WTC11 (cell line): ENCODE measurements around the gene TIMD4. TPM values are rescaled to one million over a fixed set of nuclear protein-coding genes. Genes with fewer than 3 reads are reported as not detected.

Experiments used
- ATAC-seq: fragments of 200-7000 bp; cut with Tn5 transposase; 2 replicates; pipeline ENCODE4 v1.10.0; 2021; ENCODE audit warnings: mild to moderate bottlenecking, moderate library complexity
- CTCF ChIA-PET: fragments of 300-600 bp; sonication (Branson Sonifier 250); formaldehyde crosslinking; loops from one replicate; lab custom pipeline; 2021; ENCODE audit warnings: antibody characterized with exemption; lab: Charles Lee
- POLR2A ChIA-PET: fragments of 350-600 bp; sonication (Branson Sonifier 250); formaldehyde crosslinking; loops from one replicate; lab custom pipeline; 2021; ENCODE audit warnings: antibody characterized with exemption; lab: Charles Lee
- DNase-seq: peaks from one replicate; pipeline ENCODE4 v3.0.0; 2021; ENCODE audit warnings: low spot score
- H3K27ac Mint-ChIP-seq: 2 replicates; pipeline ENCODE4 v1.8.0; 2021; ENCODE audit warnings: mixed read lengths
- H3K27me3 Mint-ChIP-seq: 2 replicates; pipeline ENCODE4 v1.8.0; 2021; ENCODE audit warnings: low read depth, mild to moderate bottlenecking, moderate library complexity, mixed read lengths
- H3K36me3 Mint-ChIP-seq: 2 replicates; pipeline ENCODE4 v1.8.0; 2021; ENCODE audit warnings: mixed read lengths
- H3K4me1 Mint-ChIP-seq: 2 replicates; pipeline ENCODE4 v1.8.0; 2022; ENCODE audit warnings: mixed read lengths
- H3K4me3 Mint-ChIP-seq: 2 replicates; pipeline ENCODE4 v1.8.0; 2021; ENCODE audit warnings: mild to moderate bottlenecking, moderate library complexity, mixed read lengths
- H3K9me3 Mint-ChIP-seq: 2 replicates; pipeline ENCODE4 v1.8.0; 2021; ENCODE audit warnings: mixed read lengths
- ESRRA ChIP-seq: sonication (generic); formaldehyde crosslinking; IDR thresholded peaks from 2 replicates; pipeline ENCODE4 v1.8.1; 2022; ENCODE audit warnings: mild to moderate bottlenecking, missing genetic modification reagents, borderline replicate concordance
- GTF2I ChIP-seq: fragments of 250-450 bp; sonication (Bioruptor Pico); conservative IDR thresholded peaks from 2 replicates; pipeline ENCODE4 v1.4.0; 2021; ENCODE audit warnings: mild to moderate bottlenecking
- HMGXB4 ChIP-seq: sonication (generic); formaldehyde crosslinking; IDR thresholded peaks from 2 replicates; pipeline ENCODE4 v1.8.1; 2023; ENCODE audit warnings: mild to moderate bottlenecking, moderate library complexity, missing genetic modification reagents
- JUN ChIP-seq: sonication (generic); formaldehyde crosslinking; IDR thresholded peaks from 2 replicates; pipeline ENCODE4 v1.8.0; 2023; ENCODE audit warnings: mild to moderate bottlenecking, missing genetic modification reagents
- STAT6 ChIP-seq: sonication (generic); formaldehyde crosslinking; conservative IDR thresholded peaks from 2 replicates; pipeline ENCODE4 v1.8.1; 2023; ENCODE audit warnings: mild to moderate bottlenecking, low read depth, missing genetic modification reagents, moderate library complexity
- ZNF425 ChIP-seq: fragments of 250-450 bp; sonication (Bioruptor Pico); conservative IDR thresholded peaks from 2 replicates; pipeline ENCODE4 v1.9.0; 2021; ENCODE audit warnings: mild to moderate bottlenecking
- ZNF532 ChIP-seq: fragments of 250-450 bp; sonication (Bioruptor Pico); IDR thresholded peaks from 2 replicates; pipeline ENCODE4 v1.9.0; 2021; ENCODE audit warnings: mild to moderate bottlenecking, borderline replicate concordance
- total RNA-seq: library from RNA; stranded (reverse); gene quantifications from 3 replicates; pipeline ENCODE4 v1.2.3, GENCODE V29; 2021
- TF ChIP-seq, protein P1 (sequence below): fragments of 200-600 bp; IDR thresholded peaks from 2 replicates; pipeline ENCODE4 v1.8.0; 2022; ENCODE audit warnings: antibody characterized with exemption
- TF ChIP-seq, protein P2 (sequence below): sonication (generic); formaldehyde crosslinking; IDR thresholded peaks from 2 replicates; pipeline ENCODE4 v1.8.1; 2022; ENCODE audit warnings: mild to moderate bottlenecking, missing genetic modification reagents, moderate library complexity, borderline replicate concordance
- TF ChIP-seq, protein P3 (sequence below): sonication (generic); formaldehyde crosslinking; IDR thresholded peaks from 2 replicates; pipeline ENCODE4 v1.8.0; 2023; ENCODE audit warnings: mild to moderate bottlenecking, missing genetic modification reagents

Gene TIMD4
- total RNA-seq, 1 experiment from 2014 or later, result 0.13 TPM

DNA sequence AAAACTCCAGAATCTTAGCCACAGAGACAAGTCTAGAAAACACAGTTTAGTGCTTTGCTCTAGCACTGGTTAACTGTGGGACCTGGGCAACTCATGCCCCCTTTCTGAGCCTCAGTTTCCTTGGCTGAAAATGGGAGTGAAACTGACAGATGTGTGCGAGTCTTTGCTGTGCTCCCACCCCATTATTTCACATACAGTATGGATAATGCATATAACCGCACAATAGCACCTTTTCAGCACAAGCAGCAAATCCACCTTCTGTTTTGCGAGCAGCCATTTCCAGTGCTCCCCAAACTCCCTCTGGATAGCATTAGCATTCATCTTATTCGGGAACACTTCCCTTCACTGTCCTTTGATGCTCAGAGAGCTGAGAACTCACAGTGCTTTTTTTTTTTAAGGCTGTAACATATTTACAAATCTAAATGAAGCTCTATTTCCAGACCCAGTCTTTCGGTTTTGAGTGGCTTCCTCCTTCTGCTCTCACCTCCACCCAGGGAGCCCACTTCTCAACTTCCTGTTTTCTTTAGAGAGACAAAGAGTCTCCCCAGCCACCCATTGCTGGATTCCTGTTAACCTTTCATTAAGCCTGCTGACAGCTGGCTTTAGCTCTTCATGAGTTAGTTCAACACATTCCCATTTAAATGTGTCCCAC lies 49.2 kb downstream of the TIMD4 start (continued):
- TF ChIP-seq ZNF425 (CRISPR knock-in tag) (no peak), ZNF532 (CRISPR knock-in tag) (peak; percentile 92; the same call in 1 of the 2 replicates)
- TF ChIP-seq, protein P1, sequence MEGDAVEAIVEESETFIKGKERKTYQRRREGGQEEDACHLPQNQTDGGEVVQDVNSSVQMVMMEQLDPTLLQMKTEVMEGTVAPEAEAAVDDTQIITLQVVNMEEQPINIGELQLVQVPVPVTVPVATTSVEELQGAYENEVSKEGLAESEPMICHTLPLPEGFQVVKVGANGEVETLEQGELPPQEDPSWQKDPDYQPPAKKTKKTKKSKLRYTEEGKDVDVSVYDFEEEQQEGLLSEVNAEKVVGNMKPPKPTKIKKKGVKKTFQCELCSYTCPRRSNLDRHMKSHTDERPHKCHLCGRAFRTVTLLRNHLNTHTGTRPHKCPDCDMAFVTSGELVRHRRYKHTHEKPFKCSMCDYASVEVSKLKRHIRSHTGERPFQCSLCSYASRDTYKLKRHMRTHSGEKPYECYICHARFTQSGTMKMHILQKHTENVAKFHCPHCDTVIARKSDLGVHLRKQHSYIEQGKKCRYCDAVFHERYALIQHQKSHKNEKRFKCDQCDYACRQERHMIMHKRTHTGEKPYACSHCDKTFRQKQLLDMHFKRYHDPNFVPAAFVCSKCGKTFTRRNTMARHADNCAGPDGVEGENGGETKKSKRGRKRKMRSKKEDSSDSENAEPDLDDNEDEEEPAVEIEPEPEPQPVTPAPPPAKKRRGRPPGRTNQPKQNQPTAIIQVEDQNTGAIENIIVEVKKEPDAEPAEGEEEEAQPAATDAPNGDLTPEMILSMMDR, result no peak

DNA sequence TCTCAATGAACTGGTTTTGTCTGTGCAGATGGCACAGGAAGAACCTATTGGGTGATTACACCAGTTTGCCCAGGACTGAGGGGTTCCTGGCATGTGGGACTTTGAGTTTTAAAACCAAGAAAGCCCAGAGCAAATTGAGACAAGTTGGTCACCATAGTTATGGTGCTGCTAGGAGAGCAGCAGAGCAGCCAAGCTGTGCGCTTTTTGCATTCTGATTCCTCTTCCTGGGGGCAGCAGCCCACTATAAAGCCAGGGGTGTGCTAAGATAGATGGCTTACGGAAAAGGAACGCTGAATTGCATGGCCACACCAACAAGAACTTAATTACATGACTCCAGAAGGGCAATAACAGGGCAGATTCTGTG lies 49.7 kb downstream of the TIMD4 start:
- no peak; the same call in 1 of the 2 replicates for ATAC-seq
- H3K27me3 Mint-ChIP-seq, result peaks cover 7% of the 10 kb centered on the region; the same call in 1 of the 2 replicates
- TF ChIP-seq, protein P2, sequence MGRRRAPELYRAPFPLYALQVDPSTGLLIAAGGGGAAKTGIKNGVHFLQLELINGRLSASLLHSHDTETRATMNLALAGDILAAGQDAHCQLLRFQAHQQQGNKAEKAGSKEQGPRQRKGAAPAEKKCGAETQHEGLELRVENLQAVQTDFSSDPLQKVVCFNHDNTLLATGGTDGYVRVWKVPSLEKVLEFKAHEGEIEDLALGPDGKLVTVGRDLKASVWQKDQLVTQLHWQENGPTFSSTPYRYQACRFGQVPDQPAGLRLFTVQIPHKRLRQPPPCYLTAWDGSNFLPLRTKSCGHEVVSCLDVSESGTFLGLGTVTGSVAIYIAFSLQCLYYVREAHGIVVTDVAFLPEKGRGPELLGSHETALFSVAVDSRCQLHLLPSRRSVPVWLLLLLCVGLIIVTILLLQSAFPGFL, result no peak
- no peak for TF ChIP-seq HMGXB4 (CRISPR knock-in tag)
- TF ChIP-seq, protein P3, sequence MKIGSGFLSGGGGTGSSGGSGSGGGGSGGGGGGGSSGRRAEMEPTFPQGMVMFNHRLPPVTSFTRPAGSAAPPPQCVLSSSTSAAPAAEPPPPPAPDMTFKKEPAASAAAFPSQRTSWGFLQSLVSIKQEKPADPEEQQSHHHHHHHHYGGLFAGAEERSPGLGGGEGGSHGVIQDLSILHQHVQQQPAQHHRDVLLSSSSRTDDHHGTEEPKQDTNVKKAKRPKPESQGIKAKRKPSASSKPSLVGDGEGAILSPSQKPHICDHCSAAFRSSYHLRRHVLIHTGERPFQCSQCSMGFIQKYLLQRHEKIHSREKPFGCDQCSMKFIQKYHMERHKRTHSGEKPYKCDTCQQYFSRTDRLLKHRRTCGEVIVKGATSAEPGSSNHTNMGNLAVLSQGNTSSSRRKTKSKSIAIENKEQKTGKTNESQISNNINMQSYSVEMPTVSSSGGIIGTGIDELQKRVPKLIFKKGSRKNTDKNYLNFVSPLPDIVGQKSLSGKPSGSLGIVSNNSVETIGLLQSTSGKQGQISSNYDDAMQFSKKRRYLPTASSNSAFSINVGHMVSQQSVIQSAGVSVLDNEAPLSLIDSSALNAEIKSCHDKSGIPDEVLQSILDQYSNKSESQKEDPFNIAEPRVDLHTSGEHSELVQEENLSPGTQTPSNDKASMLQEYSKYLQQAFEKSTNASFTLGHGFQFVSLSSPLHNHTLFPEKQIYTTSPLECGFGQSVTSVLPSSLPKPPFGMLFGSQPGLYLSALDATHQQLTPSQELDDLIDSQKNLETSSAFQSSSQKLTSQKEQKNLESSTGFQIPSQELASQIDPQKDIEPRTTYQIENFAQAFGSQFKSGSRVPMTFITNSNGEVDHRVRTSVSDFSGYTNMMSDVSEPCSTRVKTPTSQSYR (CRISPR knock-in tag), result no peak
- no peak for TF ChIP-seq JUN (CRISPR knock-in tag)
- no peak for TF ChIP-seq ZNF532 (CRISPR knock-in tag)
- no peak for TF ChIP-seq STAT6 (CRISPR knock-in tag)
- TF ChIP-seq GTF2I, result no peak
- no peak for TF ChIP-seq ESRRA (CRISPR knock-in tag)

More for the DNA sequence above, 49.7 kb downstream of the TIMD4 start:
- Mint-ChIP-seq H3K27ac (peak overlapping the region; percentile 99), H3K36me3 (peaks cover 11% of the 10 kb centered on the region; the same call in 1 of the 2 replicates), H3K4me1 (peaks cover 70% of the 10 kb centered on the region), H3K9me3 (no peaks in the 10 kb centered on the region), H3K4me3 (peak overlapping the region; percentile 37)
- POLR2A ChIA-PET, result interaction anchor here (2.0 kb wide), 1 partner anchor 229 kb away, joined by 10 read pairs; the partner anchor contains the start of gene MED7
- CTCF ChIA-PET, result interaction anchor here (0.7 to 1.1 kb wide), 2 partner anchors 219 to 230 kb away, joined by 3 read pairs; no protein-coding TSS in a partner anchor
- no peak for DNase-seq
